MV-4-11 (cell line): ENCODE data around the gene PDGFRB.

ENCODE experiments used
- DNase-seq: peaks from one replicate; lab custom pipeline; 2025; lab: John Stamatoyannopoulos, UW

Gene PDGFRB

DNA sequence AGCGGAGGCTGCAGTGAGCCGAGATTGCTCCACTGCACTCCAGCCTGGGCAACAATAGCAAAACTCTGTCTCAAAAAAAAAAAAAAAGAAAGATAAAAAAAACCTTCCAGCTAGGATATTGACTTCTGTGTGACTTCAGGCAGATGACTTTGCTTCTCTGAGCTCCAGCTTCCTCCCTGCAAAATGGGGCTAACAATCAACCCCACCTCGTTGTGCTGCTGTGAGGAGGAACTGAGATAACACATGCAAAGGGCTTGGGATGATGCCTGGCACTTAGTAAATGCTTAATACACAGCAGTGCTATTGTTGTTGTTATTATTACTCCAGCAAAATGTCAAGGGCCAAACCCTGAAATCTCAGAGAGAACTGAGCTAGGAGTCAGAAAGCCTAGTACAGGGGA, 7.4 kb upstream of the PDGFRB start:
- peak; percentile 17 for DNase-seq

DNA sequence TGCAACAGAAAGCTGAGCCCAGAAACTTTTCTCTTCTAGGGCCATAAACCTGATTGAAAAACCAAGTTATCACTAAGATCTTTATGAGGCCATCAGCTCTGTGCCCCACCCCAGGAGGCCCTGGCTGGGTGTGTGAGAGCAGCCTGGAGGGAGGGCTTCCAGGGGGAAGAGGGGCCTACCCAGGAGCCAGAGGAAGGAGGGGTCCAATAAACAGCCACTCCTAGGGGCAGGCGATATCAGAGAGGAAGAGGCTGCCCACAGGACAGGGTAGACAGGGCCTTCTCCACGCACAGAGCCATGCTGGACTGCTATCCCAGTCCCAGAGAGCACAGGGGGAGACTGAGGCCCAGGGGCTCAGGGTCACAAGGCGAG, 6.5 kb upstream of the PDGFRB start:
- DNase-seq = no peak

DNA sequence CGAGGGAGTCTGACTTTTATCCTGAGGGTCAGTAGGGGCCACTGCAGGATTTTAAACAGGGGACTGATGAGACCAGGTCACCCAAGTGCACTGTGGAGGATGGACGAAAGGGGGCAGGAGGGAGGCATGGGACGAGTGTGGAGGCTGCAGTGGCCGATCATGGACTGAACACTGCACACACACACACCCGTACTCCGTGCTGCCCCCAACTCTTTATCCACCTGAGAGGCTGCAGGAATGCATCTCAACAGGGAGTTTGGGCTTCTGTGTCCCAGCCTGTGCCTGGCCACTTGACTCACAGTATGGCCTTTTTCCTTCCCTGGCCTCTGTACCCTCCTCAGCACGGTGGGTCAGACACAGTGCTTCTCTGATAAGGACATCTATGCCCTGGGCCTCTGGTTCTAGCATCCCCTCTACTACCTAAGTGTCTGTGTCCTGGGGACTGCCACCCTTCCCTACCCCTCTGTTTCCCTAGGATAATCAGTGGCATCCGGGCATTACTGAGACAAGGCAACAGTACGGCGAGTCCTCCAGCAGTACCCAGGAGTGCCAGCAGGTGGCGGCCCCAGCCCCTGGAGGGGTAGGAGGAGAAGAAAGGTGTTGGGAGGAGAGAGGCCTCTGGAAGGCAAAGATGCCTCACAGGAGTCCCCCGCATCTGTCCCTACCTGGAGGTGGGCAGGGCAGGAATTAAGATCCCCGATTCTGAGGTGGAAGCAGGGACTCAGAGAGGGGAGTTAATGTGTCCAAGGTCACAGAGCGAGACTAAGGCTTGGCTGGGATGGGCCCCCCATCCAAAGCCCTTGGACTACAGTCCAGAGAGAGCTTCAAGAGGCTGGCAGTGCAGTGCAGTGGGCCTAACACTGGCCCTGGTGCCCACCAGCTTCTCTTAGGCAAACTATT, 5.8 kb upstream of the PDGFRB start:
- peak; percentile 15 for DNase-seq

GRCh38 chr5:150160448-150161081, 4.9 kb upstream of the PDGFRB start:
- DNase-seq = no peak

GRCh38 chr5:150159741-150160179, 4.1 kb upstream of the PDGFRB start:
- DNase-seq = peak; percentile 9

GRCh38 chr5:150159031-150159430, 3.4 kb upstream of the PDGFRB start:
- no peak for DNase-seq

DNA sequence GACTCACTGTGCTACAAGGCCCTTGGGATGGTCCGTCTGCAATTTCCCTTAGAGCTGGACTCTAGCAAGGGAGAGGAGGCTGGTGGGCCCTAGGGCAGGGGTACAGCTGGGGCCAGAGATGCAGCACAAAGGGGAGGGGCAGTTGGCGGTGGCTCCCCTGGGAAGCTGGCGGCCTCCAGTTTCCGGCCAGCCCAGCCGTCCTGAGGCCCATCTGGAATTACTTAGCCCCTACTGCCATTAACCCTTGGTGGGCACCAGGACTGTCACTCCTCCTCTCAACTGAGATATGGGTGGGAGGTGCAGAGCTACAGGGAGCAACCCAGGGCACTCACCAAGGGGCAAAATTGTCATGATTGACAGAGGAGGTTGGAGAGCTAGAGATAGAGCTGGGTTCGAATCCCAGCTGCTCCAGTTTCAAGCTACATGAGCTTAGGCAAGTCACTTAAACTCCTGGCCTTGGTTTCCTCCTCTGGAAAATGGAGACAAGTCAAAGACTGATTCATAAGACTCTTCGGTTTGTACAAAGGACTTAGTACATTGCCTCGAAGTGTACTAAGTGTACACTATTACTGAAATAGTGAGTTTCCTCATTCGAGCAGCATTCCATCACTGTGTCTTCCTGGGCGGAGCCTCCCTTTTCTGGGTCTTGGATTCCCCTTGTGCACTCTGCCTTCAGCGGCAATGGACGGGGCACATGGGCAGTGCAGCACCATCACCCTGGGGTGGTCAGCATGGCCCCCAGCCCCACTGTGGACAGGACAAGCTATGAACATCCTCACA, 2.7 kb upstream of the PDGFRB start:
- DNase-seq = no peak

DNA sequence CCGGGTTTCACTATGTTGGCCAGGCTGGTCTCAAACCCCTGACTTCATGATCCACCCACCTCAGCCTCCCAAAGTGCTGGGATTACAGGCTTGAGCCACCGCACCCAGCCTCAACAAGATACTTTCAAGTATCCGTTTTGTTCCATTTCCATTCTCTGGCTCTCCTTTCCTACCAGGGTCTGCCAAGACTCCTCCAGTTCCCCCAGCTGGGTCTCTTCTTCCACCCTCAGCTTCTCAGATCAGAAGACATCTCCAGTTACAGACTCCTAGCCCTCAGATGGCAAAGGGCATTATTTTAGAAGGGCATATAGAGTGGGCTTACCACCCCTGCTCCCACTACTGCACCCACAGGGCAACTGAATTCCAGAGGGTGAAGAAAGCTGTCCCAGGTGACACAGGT, 1.5 kb upstream of the PDGFRB start:
- DNase-seq = no peak

GRCh38 chr5:150156540-150156939, 895 bp upstream of the PDGFRB start:
- no peak for DNase-seq

DNA sequence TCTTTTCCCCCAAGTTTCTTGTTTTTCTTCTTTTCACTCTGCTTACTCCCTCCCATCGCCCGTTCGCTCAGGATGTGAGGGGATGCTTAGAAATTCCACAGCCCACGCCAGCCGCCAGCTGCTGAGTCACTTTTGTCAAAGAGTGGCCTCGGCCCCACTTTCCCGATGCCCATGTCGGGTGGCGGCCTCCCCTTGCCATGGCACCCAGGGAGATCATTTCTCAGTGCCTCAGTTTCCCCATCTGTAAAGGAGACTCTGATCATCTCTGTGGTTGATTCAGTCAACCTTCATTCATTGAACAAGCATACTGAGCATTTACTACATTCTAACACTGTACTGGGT, 353 bp upstream of the PDGFRB start:
- no peak for DNase-seq

- DNase-seq = no peak
These were observed 972 bp downstream of the PDGFRB start for GRCh38 chr5:150154618-150155128.

- DNase-seq = peak; percentile 68
These were observed 1.6 kb downstream of the PDGFRB start for GRCh38 chr5:150153957-150154617.

DNA sequence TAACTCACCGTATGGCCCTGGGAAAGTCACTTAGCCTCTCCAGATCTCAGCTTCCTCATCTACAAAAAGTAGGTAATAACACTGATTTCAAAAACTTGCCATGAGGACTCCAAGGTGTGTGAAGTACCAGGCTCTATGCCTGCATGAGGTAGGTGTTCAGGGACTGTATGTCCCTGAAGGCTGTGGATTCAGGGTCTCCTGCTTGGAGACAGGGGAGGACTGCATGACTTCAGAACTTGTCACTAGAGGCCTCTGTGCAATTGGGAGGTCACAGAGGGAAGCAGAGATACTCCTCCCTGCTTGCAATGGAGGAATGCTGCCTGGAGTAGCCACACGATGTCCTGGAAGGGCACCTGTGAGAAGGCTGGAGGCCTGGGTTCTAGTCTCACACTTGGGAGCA, 2.2 kb downstream of the PDGFRB start:
- DNase-seq = no peak

DNA sequence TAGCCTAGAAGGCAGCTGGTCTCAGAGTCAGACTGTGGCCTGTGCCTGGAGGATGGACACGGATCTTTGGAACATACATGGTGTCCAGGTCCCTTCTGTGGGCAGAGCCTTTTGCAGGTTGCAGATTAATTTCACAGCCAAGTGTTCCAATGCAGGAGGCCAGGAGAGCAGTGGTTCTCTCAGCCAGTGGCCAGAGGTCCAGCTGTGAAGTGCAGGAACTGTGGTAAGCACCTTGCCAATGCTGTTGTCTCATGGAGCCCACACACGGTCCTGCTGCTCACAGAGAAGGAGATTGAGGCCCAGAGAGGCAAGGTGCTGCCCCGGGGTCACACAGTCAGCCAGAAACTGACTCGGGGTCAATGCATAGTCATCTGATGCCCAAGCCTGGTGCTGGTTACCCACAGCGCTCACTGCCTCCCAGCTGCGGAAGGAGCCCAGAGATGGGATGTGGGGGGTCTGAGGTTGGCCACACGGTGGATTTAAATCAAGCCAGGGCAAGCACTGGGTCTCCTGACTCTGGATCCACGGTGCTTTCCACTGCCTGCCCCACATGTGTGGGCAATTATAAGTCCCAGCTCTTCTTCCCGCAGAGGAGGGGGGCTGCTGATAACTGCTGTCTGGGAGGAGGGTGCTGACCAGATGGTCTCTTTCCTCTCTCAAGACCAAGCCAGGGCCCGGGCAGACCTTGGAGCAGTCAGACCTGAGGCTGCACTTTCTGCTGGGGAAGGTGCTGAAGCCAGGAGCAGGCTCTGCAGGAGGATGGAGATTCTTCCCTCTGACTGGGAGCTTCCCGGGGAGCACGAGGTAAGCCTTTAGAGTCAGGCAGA, 2.8 kb downstream of the PDGFRB start:
- DNase-seq = no peak

GRCh38 chr5:150149618-150150017, 6.0 kb downstream of the PDGFRB start:
- no peak for DNase-seq

GRCh38 chr5:150148117-150148927, 7.3 kb downstream of the PDGFRB start:
- DNase-seq = no peak

GRCh38 chr5:150147670-150148069, 8.0 kb downstream of the PDGFRB start:
- DNase-seq = no peak

DNA sequence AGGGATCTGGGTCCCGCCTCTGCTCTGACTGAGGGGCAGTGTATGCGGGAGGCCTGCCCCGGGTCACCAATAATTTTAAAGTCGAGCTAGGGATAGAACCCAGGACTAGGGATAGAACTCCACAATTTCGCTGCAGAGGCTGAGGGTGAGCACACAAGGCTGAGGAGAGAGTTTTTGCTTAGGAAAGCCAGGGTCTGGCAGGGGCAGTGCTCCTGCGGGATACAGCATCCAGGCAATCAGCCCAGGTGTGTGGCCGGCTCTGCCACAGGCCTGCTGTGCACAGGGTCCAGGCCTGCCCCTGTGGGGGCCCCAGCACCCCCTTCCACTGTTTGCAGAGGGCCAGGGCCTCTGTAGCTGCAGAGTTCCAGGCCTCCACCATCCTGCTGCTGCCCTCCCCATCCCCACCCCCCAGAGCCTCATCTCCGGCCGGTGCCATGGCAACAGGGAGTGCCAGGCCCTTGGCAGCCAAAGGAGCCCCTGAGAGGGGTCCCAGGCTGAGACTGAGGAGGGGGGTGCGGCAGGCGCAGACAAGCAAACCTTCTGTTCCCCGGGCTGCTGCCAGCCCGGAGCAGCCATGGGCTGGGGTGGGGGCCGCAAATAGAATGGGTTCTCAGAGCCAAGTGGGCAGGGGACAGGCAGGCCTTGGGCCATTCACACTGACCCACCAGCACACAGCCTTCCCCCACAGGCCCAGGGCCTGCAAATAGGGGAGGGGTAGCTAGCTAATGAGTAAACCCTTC, 8.6 kb downstream of the PDGFRB start:
- no peak for DNase-seq

DNA sequence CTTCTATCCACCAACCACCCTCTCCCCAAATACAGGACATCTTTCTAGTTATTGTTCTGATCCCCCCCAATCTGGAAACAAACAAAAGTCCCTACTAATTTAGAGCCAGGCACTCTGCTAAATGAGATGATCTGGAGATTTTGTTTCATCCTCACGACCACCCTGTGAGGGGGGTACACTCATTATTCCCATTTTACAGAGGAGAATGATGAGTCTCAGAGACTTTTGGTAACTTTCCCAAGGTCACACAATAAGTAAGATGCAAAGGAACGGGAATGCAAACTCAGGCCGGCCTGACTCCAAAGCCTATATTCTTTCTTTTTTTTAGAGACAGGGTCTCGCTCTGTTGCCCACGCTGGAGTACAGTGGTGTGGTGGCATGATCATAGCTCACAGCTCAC, 9.4 kb downstream of the PDGFRB start:
- DNase-seq = no peak

- no peak for DNase-seq
These were observed 10.8 kb downstream of the PDGFRB start for GRCh38 chr5:150144879-150145278.
